Keratinocyte (primary cell): ENCODE data around the gene AKR1E2.

Experiments
- EZH2 ChIP-seq: IDR thresholded peaks from one replicate; pipeline ENCODE4 v1.6.1; 2012; ENCODE audit warnings: inconsistent platforms, mild to moderate bottlenecking, low read length, moderate library complexity
- TF ChIP-seq, protein P1 (sequence below), 3 experiments: IDR thresholded peaks in 1 of 3; conservative IDR thresholded peaks in 1 of 3; optimal IDR thresholded peaks in 1 of 3; 2 replicates in 2 of 3; 3 replicates in 1 of 3; pipeline versions ENCODE3 to v1.5.1; 2011; ENCODE audit warnings: low read length in 3 of 3, mild to moderate bottlenecking in 3 of 3, moderate library complexity in 2 of 3, control low read depth in 1 of 3, inconsistent platforms in 1 of 3; ENCODE audit not compliant: insufficient read depth in 2 of 3; ENCODE audit errors: extremely low read depth in 1 of 3

DNA sequence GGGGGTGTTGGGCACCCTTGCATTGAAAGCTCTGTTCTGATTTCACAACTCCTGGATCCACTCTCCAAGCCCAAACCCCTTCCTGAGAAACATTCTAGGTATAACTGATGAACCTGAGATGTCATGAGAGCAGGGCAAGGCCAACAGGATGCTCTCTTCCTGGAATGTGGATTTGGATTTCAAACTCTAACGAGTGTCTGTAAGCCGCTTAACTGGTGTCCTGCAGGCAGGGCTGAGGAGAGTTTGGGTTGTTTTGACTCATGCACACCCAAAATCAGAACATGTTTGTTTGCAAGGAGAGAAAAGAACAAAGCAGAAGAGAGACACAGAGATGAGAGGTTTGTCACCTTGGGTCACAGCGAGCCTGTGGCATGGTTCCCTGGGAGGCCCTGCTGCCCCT lies 24.6 kb upstream of the AKR1E2 start:
- TF ChIP-seq, protein P1, sequence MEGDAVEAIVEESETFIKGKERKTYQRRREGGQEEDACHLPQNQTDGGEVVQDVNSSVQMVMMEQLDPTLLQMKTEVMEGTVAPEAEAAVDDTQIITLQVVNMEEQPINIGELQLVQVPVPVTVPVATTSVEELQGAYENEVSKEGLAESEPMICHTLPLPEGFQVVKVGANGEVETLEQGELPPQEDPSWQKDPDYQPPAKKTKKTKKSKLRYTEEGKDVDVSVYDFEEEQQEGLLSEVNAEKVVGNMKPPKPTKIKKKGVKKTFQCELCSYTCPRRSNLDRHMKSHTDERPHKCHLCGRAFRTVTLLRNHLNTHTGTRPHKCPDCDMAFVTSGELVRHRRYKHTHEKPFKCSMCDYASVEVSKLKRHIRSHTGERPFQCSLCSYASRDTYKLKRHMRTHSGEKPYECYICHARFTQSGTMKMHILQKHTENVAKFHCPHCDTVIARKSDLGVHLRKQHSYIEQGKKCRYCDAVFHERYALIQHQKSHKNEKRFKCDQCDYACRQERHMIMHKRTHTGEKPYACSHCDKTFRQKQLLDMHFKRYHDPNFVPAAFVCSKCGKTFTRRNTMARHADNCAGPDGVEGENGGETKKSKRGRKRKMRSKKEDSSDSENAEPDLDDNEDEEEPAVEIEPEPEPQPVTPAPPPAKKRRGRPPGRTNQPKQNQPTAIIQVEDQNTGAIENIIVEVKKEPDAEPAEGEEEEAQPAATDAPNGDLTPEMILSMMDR (optimal IDR thresholded peaks at IDR 0.05 in 1 of 3, IDR thresholded peaks at IDR 0.05 in 1 of 3, conservative IDR thresholded peaks at IDR 0.05 in 1 of 3; ENCODE audit: extremely low read depth in 1 of 3, insufficient read depth in 2 of 3, low read length in 3 of 3) = no peak
- no peak for TF ChIP-seq EZH2
